OCI-LY1 (cell line): ENCODE data around the gene CNTROB.

Experiments
- H2AFZ ChIP-seq: fragments of 200-600 bp; sonication (generic), shearing (Covaris generic); 2 replicates; pipeline ENCODE4 v1.6.0; 2014; ENCODE audit warnings: antibody characterized with exemption, mild to moderate bottlenecking, low read length
- H3F3A ChIP-seq: fragments of 200-600 bp; sonication (generic), shearing (Covaris generic); 2 replicates; pipeline ENCODE4 v1.6.0; 2014; ENCODE audit warnings: mild to moderate bottlenecking, antibody characterized with exemption, low read length, moderate library complexity; ENCODE audit not compliant: insufficient read depth
- H3K27ac ChIP-seq: fragments of 200-600 bp; sonication (generic); 2 replicates; pipeline ENCODE4 v1.5.1; 2014; ENCODE audit warnings: low read length, mixed run types, mild to moderate bottlenecking, low read depth; ENCODE audit not compliant: poor library complexity, severe bottlenecking
- H3K27me3 ChIP-seq: fragments of 200-600 bp; sonication (generic); 2 replicates; pipeline ENCODE4 v1.6.0; 2014; ENCODE audit warnings: antibody characterized with exemption, mild to moderate bottlenecking, low read length, moderate library complexity; ENCODE audit not compliant: insufficient read depth
- H3K36me3 ChIP-seq: fragments of 200-600 bp; sonication (generic); 2 replicates; pipeline ENCODE4 v1.6.1; 2014; ENCODE audit warnings: mild to moderate bottlenecking, antibody characterized with exemption, low read length, moderate library complexity, mixed read lengths; ENCODE audit not compliant: insufficient read depth
- H3K4me1 ChIP-seq: fragments of 200-600 bp; sonication (generic); 2 replicates; pipeline ENCODE4 v1.5.1; 2014; ENCODE audit warnings: mild to moderate bottlenecking, low read length, moderate library complexity; ENCODE audit not compliant: insufficient read depth, severe bottlenecking
- H3K4me2 ChIP-seq: fragments of 200-600 bp; sonication (generic), shearing (Covaris generic); 2 replicates; pipeline ENCODE4 v1.6.1; 2014; ENCODE audit warnings: low read length
- H3K4me3 ChIP-seq: fragments of 200-600 bp; sonication (generic); 2 replicates; pipeline ENCODE4 v1.5.1; 2014; ENCODE audit warnings: low read length, low read depth, mild to moderate bottlenecking, mixed read lengths; ENCODE audit not compliant: poor library complexity, severe bottlenecking
- H3K79me2 ChIP-seq: fragments of 200-600 bp; shearing (Covaris generic); 2 replicates; pipeline ENCODE4 v1.6.1; 2016; ENCODE audit warnings: mixed run types, low read length, mixed read lengths; ENCODE audit not compliant: insufficient read depth
- H3K9ac ChIP-seq: fragments of 200-600 bp; sonication (generic), shearing (Covaris generic); 2 replicates; pipeline ENCODE4 v1.6.1; 2014; ENCODE audit warnings: mild to moderate bottlenecking, low read length, mixed read lengths
- H3K9me2 ChIP-seq: fragments of 200-600 bp; sonication (generic), shearing (Covaris generic); 2 replicates; pipeline ENCODE4 v1.6.1; 2014; ENCODE audit warnings: low read depth, mild to moderate bottlenecking, low read length, mixed read lengths
- H3K9me3 ChIP-seq: fragments of 200-600 bp; shearing (Covaris generic); 2 replicates; pipeline ENCODE4 v1.6.1; 2014; ENCODE audit warnings: low read length, mixed read lengths
- H4K20me1 ChIP-seq: fragments of 200-600 bp; sonication (generic), shearing (Covaris generic); 2 replicates; pipeline ENCODE4 v1.6.0; 2016; ENCODE audit warnings: mild to moderate bottlenecking, low read length; ENCODE audit not compliant: insufficient read depth
- EZH2 ChIP-seq: fragments of 200-600 bp; sonication (generic), shearing (Covaris generic); IDR thresholded peaks from 2 replicates; pipeline ENCODE4 v1.8.0; 2017; ENCODE audit warnings: borderline replicate concordance, mixed run types, mild to moderate bottlenecking, antibody characterized with exemption, low read length, moderate library complexity, mixed read lengths
- TF ChIP-seq, protein P1 (sequence below): fragments of 200-600 bp; sonication (generic), shearing (Covaris generic); IDR thresholded peaks from 2 replicates; pipeline ENCODE4 v1.5.1; 2017; ENCODE audit warnings: mild to moderate bottlenecking, antibody characterized with exemption, low read length, moderate library complexity, mixed read lengths

Gene CNTROB

DNA sequence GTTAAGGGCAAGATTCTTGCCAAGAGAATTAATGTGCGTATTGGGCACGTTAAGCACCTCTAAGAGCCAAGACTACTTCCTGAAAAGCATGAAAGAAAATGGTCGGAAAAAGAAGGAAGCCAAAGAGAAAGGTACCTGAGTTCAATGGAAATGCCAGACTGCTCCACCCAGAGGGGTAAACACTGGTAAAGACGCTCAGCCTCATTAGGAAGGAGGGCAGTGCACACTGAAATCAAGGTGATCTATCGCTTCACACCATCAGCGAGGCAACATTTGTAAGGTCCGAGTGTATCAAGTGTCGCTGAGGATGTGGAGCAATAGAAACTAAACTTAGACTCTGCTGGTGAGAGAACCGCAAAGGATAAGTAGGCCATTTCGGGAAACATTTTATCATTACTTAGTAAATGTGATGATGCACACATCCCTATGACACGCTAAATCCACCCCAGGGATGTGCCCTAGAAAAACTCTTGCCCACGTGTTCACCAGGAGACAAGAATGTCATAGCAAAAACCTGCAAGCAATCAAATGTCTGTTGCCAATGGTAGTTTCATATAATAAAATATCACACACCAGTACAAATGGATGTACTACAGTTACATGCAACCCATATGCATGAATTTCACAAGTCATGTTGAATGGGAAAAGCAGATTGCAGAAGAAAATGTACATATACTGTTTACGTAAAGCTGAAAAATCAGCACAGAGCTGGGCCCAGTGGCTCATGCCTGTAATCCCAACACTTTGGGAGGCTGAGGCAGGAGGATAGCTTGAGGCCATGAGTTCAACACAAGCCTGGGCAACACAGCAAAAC is 23.6 kb downstream of the CNTROB start:
- Histone ChIP-seq H3K4me3 (no peak overlapping the region), H3K9ac (no peak overlapping the region), H2AFZ (no peak overlapping the region), H3K4me2 (no peak overlapping the region), H3K4me1 (no peaks in the 10 kb centered on the region), H3K27me3 (no peaks in the 10 kb centered on the region), H3K27ac (no peak overlapping the region), H4K20me1 (no peaks in the 10 kb centered on the region), H3K9me3 (no peaks in the 10 kb centered on the region), H3K9me2 (no peaks in the 10 kb centered on the region), H3K79me2 (no peaks in the 10 kb centered on the region), H3K36me3 (0 out of 2 replicates have a peak, but pooled peaks cover under 1% of the 10 kb centered on the region), H3F3A (no peaks in the 10 kb centered on the region)
- no peak for TF ChIP-seq EZH2
- TF ChIP-seq, protein P1, sequence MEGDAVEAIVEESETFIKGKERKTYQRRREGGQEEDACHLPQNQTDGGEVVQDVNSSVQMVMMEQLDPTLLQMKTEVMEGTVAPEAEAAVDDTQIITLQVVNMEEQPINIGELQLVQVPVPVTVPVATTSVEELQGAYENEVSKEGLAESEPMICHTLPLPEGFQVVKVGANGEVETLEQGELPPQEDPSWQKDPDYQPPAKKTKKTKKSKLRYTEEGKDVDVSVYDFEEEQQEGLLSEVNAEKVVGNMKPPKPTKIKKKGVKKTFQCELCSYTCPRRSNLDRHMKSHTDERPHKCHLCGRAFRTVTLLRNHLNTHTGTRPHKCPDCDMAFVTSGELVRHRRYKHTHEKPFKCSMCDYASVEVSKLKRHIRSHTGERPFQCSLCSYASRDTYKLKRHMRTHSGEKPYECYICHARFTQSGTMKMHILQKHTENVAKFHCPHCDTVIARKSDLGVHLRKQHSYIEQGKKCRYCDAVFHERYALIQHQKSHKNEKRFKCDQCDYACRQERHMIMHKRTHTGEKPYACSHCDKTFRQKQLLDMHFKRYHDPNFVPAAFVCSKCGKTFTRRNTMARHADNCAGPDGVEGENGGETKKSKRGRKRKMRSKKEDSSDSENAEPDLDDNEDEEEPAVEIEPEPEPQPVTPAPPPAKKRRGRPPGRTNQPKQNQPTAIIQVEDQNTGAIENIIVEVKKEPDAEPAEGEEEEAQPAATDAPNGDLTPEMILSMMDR, result no peak

DNA sequence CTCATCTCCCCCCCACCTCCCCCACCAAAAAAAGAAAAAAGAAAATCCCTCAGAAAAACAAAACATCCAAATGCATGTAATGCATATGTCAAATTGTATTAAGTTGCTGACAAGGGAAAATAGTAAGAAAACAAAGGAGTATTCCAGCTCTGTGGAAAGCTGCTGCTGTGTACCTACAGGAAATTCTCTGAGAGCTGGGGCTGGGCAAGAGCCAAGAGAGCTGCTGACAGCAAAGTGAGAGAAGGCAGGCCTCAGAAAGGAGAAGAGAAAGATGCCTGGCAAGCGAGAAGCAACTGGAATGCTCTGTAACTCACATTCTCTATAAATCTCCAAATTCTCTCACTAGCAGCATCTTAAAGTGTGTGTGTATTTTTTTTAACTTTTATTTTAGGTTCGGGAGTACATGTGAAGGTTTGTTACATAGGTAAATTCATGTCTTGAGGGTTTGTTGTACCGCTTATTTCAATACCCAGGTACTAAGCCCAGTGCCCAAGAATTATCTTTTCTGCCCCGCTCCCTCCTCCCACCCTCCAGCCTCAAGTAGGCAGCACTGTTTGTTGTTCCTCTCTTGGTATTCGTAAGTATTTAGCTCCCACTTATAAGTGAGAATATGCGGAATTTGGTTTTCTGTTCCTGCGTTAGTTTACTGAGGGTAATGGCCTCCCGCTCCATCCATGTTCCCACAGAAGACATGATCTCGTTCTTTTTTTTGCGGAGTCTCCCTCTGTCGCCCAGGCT is 24.4 kb downstream of the CNTROB start:
- Histone ChIP-seq H4K20me1 (no peaks in the 10 kb centered on the region), H3K9me3 (no peaks in the 10 kb centered on the region), H3K79me2 (no peaks in the 10 kb centered on the region), H3K36me3 (no peaks in the 10 kb centered on the region), H3K4me2 (no peak overlapping the region), H3K27me3 (no peaks in the 10 kb centered on the region), H3K4me1 (no peaks in the 10 kb centered on the region), H2AFZ (no peak overlapping the region), H3K27ac (no peak overlapping the region), H3K9me2 (no peaks in the 10 kb centered on the region), H3K9ac (no peak overlapping the region), H3F3A (no peaks in the 10 kb centered on the region), H3K4me3 (no peak overlapping the region)
- TF ChIP-seq, protein P1, result no peak
- TF ChIP-seq EZH2, result no peak

GRCh38 chr17:7959503-7960253 is 27.7 kb downstream of the CNTROB start:
- no peak overlapping the region for H3K27ac ChIP-seq
- no peak overlapping the region for H3K9ac ChIP-seq
- no peaks in the 10 kb centered on the region for H4K20me1 ChIP-seq
- no peaks in the 10 kb centered on the region; the same call in 1 of the 2 replicates for H3K36me3 ChIP-seq
- H3K27me3 ChIP-seq, result no peaks in the 10 kb centered on the region
- no peaks in the 10 kb centered on the region for H3K9me2 ChIP-seq
- no peaks in the 10 kb centered on the region for H3K4me1 ChIP-seq
- no peaks in the 10 kb centered on the region for H3K79me2 ChIP-seq
- H3F3A ChIP-seq, result no peaks in the 10 kb centered on the region
- TF ChIP-seq EZH2, result no peak
- TF ChIP-seq, protein P1, result no peak
- no peak overlapping the region for H2AFZ ChIP-seq
- no peak overlapping the region for H3K4me2 ChIP-seq
- H3K9me3 ChIP-seq, result no peaks in the 10 kb centered on the region
- no peak overlapping the region for H3K4me3 ChIP-seq
